Measurements from ENCODE around the gene ARHGEF1. TPM values are rescaled to one million over a fixed set of nuclear protein-coding genes. Genes with fewer than 3 reads are reported as not detected.

Gene ARHGEF1
- total RNA-seq, 2 donors from 2014 or later, result 89.9 to 116 TPM

- H3K27me3 ChIP-seq (ENCODE audit: control insufficient read depth, insufficient read depth, low read length, poor library complexity, severe bottlenecking), result no peaks in the 10 kb centered on the region
- H3K4me3 Mint-ChIP-seq, result no peak overlapping the region
- H3K4me1 ChIP-seq (ENCODE audit: control insufficient read depth, insufficient read depth, low read length), result no peaks in the 10 kb centered on the region
- H3K4me3 ChIP-seq (ENCODE audit: low read length), result no peak overlapping the region
- H3K36me3 ChIP-seq (ENCODE audit: control insufficient read depth, insufficient read depth, low read length), result peaks cover 37% of the 10 kb centered on the region
- peaks cover 42% of the 10 kb centered on the region for H3K36me3 Mint-ChIP-seq (ENCODE audit: low read depth)
- no peak for DNase-seq
- no peak overlapping the region for H3K27ac ChIP-seq (ENCODE audit: low read depth, low read length)
- WGBS, 2 experiments (ENCODE audit: insufficient coverage in 1 of 2, insufficient read length in 1 of 2), result 90 to 91% methylated on average over 13 to 19 of the region's 19 CpGs
- no peaks in the 10 kb centered on the region for H3K9me3 ChIP-seq (ENCODE audit: control insufficient read depth, low read length)
- no peaks in the 10 kb centered on the region for H3K27me3 Mint-ChIP-seq (ENCODE audit: insufficient read depth)
- no peaks in the 10 kb centered on the region for H3K4me1 Mint-ChIP-seq
- no peak overlapping the region for H3K9ac ChIP-seq (ENCODE audit: extremely low read depth, low read length, poor library complexity, severe bottlenecking)
- no peak overlapping the region for H3K27ac Mint-ChIP-seq
- TF ChIP-seq CTCF (conservative IDR thresholded peaks at IDR 0.05), result peak; percentile 65
- H3K9me3 Mint-ChIP-seq, result no peaks in the 10 kb centered on the region
Observed at GRCh38 chr19:41895745-41896580, 13.0 kb downstream of the ARHGEF1 start.

GRCh38 chr19:41896581-41896942 is 13.6 kb downstream of the ARHGEF1 start:
- Histone ChIP-seq H3K36me3 (ENCODE audit: control insufficient read depth, insufficient read depth, low read length) (peaks cover 38% of the 10 kb centered on the region), H3K4me1 (ENCODE audit: control insufficient read depth, insufficient read depth, low read length) (no peaks in the 10 kb centered on the region), H3K9ac (ENCODE audit: extremely low read depth, low read length, poor library complexity, severe bottlenecking) (no peak overlapping the region), H3K27me3 (ENCODE audit: control insufficient read depth, insufficient read depth, low read length, poor library complexity, severe bottlenecking) (no peaks in the 10 kb centered on the region), H3K4me3 (ENCODE audit: low read length) (no peak overlapping the region), H3K9me3 (ENCODE audit: control insufficient read depth, low read length) (no peaks in the 10 kb centered on the region), H3K27ac (ENCODE audit: low read depth, low read length) (no peak overlapping the region)
- Mint-ChIP-seq H3K27me3 (ENCODE audit: insufficient read depth) (no peaks in the 10 kb centered on the region), H3K9me3 (no peaks in the 10 kb centered on the region), H3K27ac (no peak overlapping the region), H3K36me3 (ENCODE audit: low read depth) (peaks cover 41% of the 10 kb centered on the region), H3K4me1 (no peaks in the 10 kb centered on the region), H3K4me3 (no peak overlapping the region)
- no peak for DNase-seq
- no peak for TF ChIP-seq CTCF (conservative IDR thresholded peaks at IDR 0.05)
- 56% methylated on average over 1 of the region's 1 CpG; no CpG with 5 or more reads in 1 of the 2 experiments for WGBS, 2 experiments (ENCODE audit: insufficient coverage in 1 of 2, insufficient read length in 1 of 2)

- Mint-ChIP-seq H3K9me3 (no peaks in the 10 kb centered on the region), H3K4me3 (no peak overlapping the region), H3K27ac (no peak overlapping the region), H3K36me3 (ENCODE audit: low read depth) (peaks cover 44% of the 10 kb centered on the region), H3K4me1 (no peaks in the 10 kb centered on the region), H3K27me3 (ENCODE audit: insufficient read depth) (no peaks in the 10 kb centered on the region)
- no peak for DNase-seq
- peaks cover 45% of the 10 kb centered on the region for H3K36me3 ChIP-seq (ENCODE audit: control insufficient read depth, insufficient read depth, low read length)
- WGBS, 2 experiments (ENCODE audit: insufficient coverage in 1 of 2, insufficient read length in 1 of 2), result 85 to 100% methylated on average over 2 of the region's 3 CpGs
- no peaks in the 10 kb centered on the region for H3K27me3 ChIP-seq (ENCODE audit: control insufficient read depth, insufficient read depth, low read length, poor library complexity, severe bottlenecking)
- H3K4me3 ChIP-seq (ENCODE audit: low read length), result no peak overlapping the region
- H3K4me1 ChIP-seq (ENCODE audit: control insufficient read depth, insufficient read depth, low read length), result no peaks in the 10 kb centered on the region
- H3K27ac ChIP-seq (ENCODE audit: low read depth, low read length), result no peak overlapping the region
- no peak for TF ChIP-seq CTCF (conservative IDR thresholded peaks at IDR 0.05)
- H3K9me3 ChIP-seq (ENCODE audit: control insufficient read depth, low read length), result no peaks in the 10 kb centered on the region
- H3K9ac ChIP-seq (ENCODE audit: extremely low read depth, low read length, poor library complexity, severe bottlenecking), result no peak overlapping the region
Observed at GRCh38 chr19:41897181-41897580, 14.2 kb downstream of the ARHGEF1 start.
